GM23248 (cell line): ENCODE results near the gene TARBP1. TPM values are rescaled to one million over a fixed set of nuclear protein-coding genes. Genes with fewer than 3 reads are reported as not detected.
A peak's percentile ranks its signal among the peaks of the same experiment; 100 is the strongest.

ENCODE experiments used
- DNase-seq: peaks from one replicate; pipeline ENCODE4 v3.0.0-alpha.2; 2015
- H2AFZ ChIP-seq: fragments of 200-600 bp; sonication (generic); 2 replicates; pipeline ENCODE4 v1.6.1; 2016; ENCODE audit warnings: antibody characterized with exemption
- H3F3A ChIP-seq: fragments of 200-600 bp; sonication (generic); 2 replicates; pipeline ENCODE4 v1.6.1; 2016; ENCODE audit warnings: mild to moderate bottlenecking, antibody characterized with exemption, mixed run types; ENCODE audit not compliant: insufficient read depth
- H3K27ac ChIP-seq: fragments of 200-600 bp; sonication (generic); 2 replicates; pipeline ENCODE4 v1.5.1; 2016; ENCODE audit warnings: mild to moderate bottlenecking
- H3K27me3 ChIP-seq: fragments of 200-600 bp; sonication (generic); replicated peaks from 2 replicates; pipeline ENCODE4 v1.6.1; 2016; ENCODE audit warnings: mild to moderate bottlenecking; ENCODE audit not compliant: insufficient read depth
- H3K36me3 ChIP-seq: fragments of 200-600 bp; sonication (generic); 2 replicates; pipeline ENCODE4 v1.6.1; 2016; ENCODE audit warnings: low read depth, mild to moderate bottlenecking
- H3K4me1 ChIP-seq: fragments of 200-600 bp; sonication (generic); 2 replicates; pipeline ENCODE4 v1.6.1; 2016; ENCODE audit warnings: mild to moderate bottlenecking; ENCODE audit not compliant: insufficient read depth
- H3K4me2 ChIP-seq: fragments of 200-600 bp; sonication (generic); one replicate; pipeline ENCODE4 v1.6.1; 2016; ENCODE audit warnings: mild to moderate bottlenecking; ENCODE audit not compliant: unreplicated experiment
- H3K4me3 ChIP-seq: fragments of 200-600 bp; sonication (generic); 2 replicates; pipeline ENCODE4 v1.5.1; 2016; ENCODE audit warnings: mild to moderate bottlenecking
- H3K79me2 ChIP-seq: fragments of 200-600 bp; sonication (generic); 2 replicates; pipeline ENCODE4 v1.6.1; 2016; ENCODE audit warnings: mild to moderate bottlenecking; ENCODE audit not compliant: insufficient read depth
- H3K9ac ChIP-seq: fragments of 200-600 bp; sonication (generic); 2 replicates; pipeline ENCODE4 v1.6.1; 2016; ENCODE audit warnings: mild to moderate bottlenecking
- H3K9me2 ChIP-seq: fragments of 200-600 bp; sonication (generic); 2 replicates; pipeline ENCODE4 v1.6.1; 2016; ENCODE audit warnings: mixed run types, mild to moderate bottlenecking, moderate library complexity; ENCODE audit not compliant: insufficient read depth
- H3K9me3 ChIP-seq: fragments of 200-600 bp; sonication (generic); one replicate; pipeline ENCODE4 v1.6.1; 2017; ENCODE audit warnings: low read depth
- H4K20me1 ChIP-seq: fragments of 200-600 bp; sonication (generic); 2 replicates; pipeline ENCODE4 v1.6.0; 2016; ENCODE audit not compliant: insufficient read depth
- EZH2 ChIP-seq: fragments of 200-600 bp; sonication (generic); IDR thresholded peaks from 2 replicates; pipeline ENCODE4 v1.6.1; 2018; ENCODE audit warnings: antibody characterized with exemption, mild to moderate bottlenecking; ENCODE audit not compliant: insufficient read depth, poor library complexity, severe bottlenecking
- EZH2phosphoT487 ChIP-seq: fragments of 200-600 bp; sonication (generic); IDR thresholded peaks from 2 replicates; pipeline ENCODE4 v1.6.1; 2018; ENCODE audit warnings: antibody characterized with exemption, moderate library complexity, mild to moderate bottlenecking, low read depth; ENCODE audit not compliant: insufficient read depth
- WGBS, 2 experiments: methylation state at CpG; one replicate each; pipeline ENCODE4 v1.1.6; 2015 to 2017; ENCODE audit warnings: low lambda C conversion rate in 2 of 2, low coverage in 1 of 2; ENCODE audit errors: missing lambda C conversion rate in 2 of 2; 5-methylcytosine and 5-hydroxymethylcytosine counted together
- in situ Hi-C: fragments of 300-500 bp; cut with MboI; formaldehyde crosslinking; loops from 2 replicates; pipeline ENCODE4 v1.15.0; 2020
- polyA plus RNA-seq: library from polyadenylated mRNA; unstranded; fragments of >200 nt; fragmentation: Nextera tagmentation; extraction: Ambion mirVana; gene quantifications from 2 replicates; pipeline ENCODE4 v1.2.1, GENCODE V29; 2016
- total RNA-seq: library from RNA; depleted of rRNA; stranded (reverse); fragments of >200 nt; shearing (Covaris generic); gene quantifications from 2 replicates; pipeline ENCODE4 v1.2.3, GENCODE V29; 2014

The TARBP1 gene
- total and polyA plus RNA-seq, 2 experiments from 2014 or later, result 5.2 to 11.9 TPM

DNA sequence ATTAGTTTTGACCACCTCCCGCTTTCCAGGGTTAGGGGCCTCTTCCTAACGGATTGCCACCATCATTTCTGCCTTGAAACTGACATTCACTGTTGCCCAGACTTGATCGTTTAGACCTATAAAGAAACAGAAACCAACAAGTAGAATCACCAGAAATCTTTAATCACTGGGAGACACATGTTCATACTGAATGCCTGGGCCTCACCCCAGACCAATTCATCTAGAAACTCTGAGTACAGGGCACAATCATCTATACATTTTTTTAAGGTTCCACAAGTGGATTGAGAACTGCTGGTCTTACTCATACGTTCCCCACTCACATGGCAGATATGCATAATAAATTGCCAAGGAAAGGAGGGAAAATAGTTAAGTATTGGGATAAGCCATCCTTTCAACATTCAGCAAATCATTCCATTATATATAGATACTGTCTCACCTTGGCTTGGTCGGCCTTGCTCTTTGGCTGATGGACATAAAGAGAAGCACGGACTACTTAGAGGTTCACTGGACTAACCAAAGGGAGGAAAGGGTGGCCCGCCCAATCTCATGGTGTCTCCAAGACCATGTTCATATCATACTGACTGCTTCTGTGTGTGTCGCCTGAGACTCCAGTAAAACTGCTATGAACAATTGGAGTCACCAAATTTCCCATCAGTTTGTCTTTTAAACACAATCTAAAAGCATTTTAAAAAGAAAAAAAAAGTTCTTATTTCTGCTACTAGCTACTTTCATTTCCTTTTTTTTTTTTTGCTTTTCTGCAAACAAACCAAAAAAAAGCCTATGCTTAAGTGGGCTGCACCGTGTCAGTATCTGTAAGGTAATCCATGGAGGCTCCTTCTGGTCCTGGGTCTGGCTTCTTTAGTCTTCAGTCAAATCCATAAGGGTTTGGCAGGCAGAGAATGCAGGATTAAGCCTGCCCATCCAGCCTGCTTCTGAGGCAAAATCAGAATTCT is 9.4 kb upstream of the TARBP1 start:
- 90 to 92% methylated on average over 9 of the region's 9 CpGs for WGBS, 2 experiments

GRCh38 chr1:234486858-234487840 is 8.2 kb upstream of the TARBP1 start:
- H3K4me1 ChIP-seq, result peaks cover 4% of the 10 kb centered on the region; the same call in 1 of the 2 replicates
- H3K79me2 ChIP-seq, result no peaks in the 10 kb centered on the region
- peak overlapping the region; percentile 46 for H3K9ac ChIP-seq
- H3K9me2 ChIP-seq, result no peaks in the 10 kb centered on the region
- H3F3A ChIP-seq, result no peaks in the 10 kb centered on the region
- H3K36me3 ChIP-seq, result no peaks in the 10 kb centered on the region
- TF ChIP-seq EZH2, result no peak
- no peak for TF ChIP-seq EZH2phosphoT487
- H4K20me1 ChIP-seq, result no peaks in the 10 kb centered on the region
- in situ Hi-C loops, result loop anchor here (25.0 kb wide), 1 partner anchor 250 kb away; no protein-coding TSS in a partner anchor
- H2AFZ ChIP-seq, result peak overlapping the region; percentile 66
- 37 to 40% methylated on average over 12 of the region's 12 CpGs for WGBS, 2 experiments
- H3K4me3 ChIP-seq, result peak overlapping the region; percentile 27; the same call in 1 of the 2 replicates
- H3K27ac ChIP-seq, result no peak overlapping the region
- peak overlapping the region; percentile 48 for H3K4me2 ChIP-seq
- no peaks in the 10 kb centered on the region for H3K9me3 ChIP-seq
- peak; percentile 88 for DNase-seq
- no peaks in the 10 kb centered on the region for H3K27me3 ChIP-seq

More for the DNA sequence above, 9.4 kb upstream of the TARBP1 start:
- H3K4me2 ChIP-seq, result no peak overlapping the region
- H3K4me1 ChIP-seq, result peaks cover 4% of the 10 kb centered on the region; the same call in 1 of the 2 replicates
- in situ Hi-C loops, result loop anchor here (25.0 kb wide), 1 partner anchor 249 kb away; no protein-coding TSS in a partner anchor
- TF ChIP-seq EZH2, result no peak
- TF ChIP-seq EZH2phosphoT487, result no peak
- no peak overlapping the region for H3K4me3 ChIP-seq
- H3K27me3 ChIP-seq, result no peaks in the 10 kb centered on the region
- no peak for DNase-seq
- H3K36me3 ChIP-seq, result no peaks in the 10 kb centered on the region
- no peak overlapping the region for H2AFZ ChIP-seq
- H4K20me1 ChIP-seq, result no peaks in the 10 kb centered on the region
- no peaks in the 10 kb centered on the region for H3K9me3 ChIP-seq
- H3K9ac ChIP-seq, result no peak overlapping the region
- H3K27ac ChIP-seq, result no peak overlapping the region
- H3F3A ChIP-seq, result no peaks in the 10 kb centered on the region
- no peaks in the 10 kb centered on the region for H3K79me2 ChIP-seq
- H3K9me2 ChIP-seq, result no peaks in the 10 kb centered on the region

- DNase-seq, result no peak
- Histone ChIP-seq H3K4me3 (no peak overlapping the region), H3F3A (no peaks in the 10 kb centered on the region), H3K36me3 (no peaks in the 10 kb centered on the region), H3K9me2 (no peaks in the 10 kb centered on the region), H3K27ac (no peak overlapping the region), H3K4me1 (peaks cover 4% of the 10 kb centered on the region; the same call in 1 of the 2 replicates), H3K27me3 (no peaks in the 10 kb centered on the region), H3K4me2 (no peak overlapping the region), H2AFZ (no peak overlapping the region), H3K9ac (no peak overlapping the region), H3K79me2 (no peaks in the 10 kb centered on the region), H4K20me1 (no peaks in the 10 kb centered on the region), H3K9me3 (no peaks in the 10 kb centered on the region)
- TF ChIP-seq EZH2phosphoT487, result no peak
- no peak for TF ChIP-seq EZH2
- in situ Hi-C loops, result loop anchor here (25.0 kb wide), 1 partner anchor 252 kb away; no protein-coding TSS in a partner anchor
- WGBS, 2 experiments, result 83 to 84% methylated on average over 17 of the region's 17 CpGs
Observed at GRCh38 chr1:234484991-234485739, 6.2 kb upstream of the TARBP1 start.
